GM20431 (cell line): ENCODE data around the gene PLA2G4D.

ENCODE experiments used
- in situ Hi-C: fragments of 300-500 bp; cut with MseI, MboI; formaldehyde crosslinking; loops from one replicate; pipeline ENCODE4 v1.15.0; 2020; ENCODE audit warnings: low sequenced_read_pairs; ENCODE audit not compliant: unreplicated experiment

PLA2G4D gene, protein sequence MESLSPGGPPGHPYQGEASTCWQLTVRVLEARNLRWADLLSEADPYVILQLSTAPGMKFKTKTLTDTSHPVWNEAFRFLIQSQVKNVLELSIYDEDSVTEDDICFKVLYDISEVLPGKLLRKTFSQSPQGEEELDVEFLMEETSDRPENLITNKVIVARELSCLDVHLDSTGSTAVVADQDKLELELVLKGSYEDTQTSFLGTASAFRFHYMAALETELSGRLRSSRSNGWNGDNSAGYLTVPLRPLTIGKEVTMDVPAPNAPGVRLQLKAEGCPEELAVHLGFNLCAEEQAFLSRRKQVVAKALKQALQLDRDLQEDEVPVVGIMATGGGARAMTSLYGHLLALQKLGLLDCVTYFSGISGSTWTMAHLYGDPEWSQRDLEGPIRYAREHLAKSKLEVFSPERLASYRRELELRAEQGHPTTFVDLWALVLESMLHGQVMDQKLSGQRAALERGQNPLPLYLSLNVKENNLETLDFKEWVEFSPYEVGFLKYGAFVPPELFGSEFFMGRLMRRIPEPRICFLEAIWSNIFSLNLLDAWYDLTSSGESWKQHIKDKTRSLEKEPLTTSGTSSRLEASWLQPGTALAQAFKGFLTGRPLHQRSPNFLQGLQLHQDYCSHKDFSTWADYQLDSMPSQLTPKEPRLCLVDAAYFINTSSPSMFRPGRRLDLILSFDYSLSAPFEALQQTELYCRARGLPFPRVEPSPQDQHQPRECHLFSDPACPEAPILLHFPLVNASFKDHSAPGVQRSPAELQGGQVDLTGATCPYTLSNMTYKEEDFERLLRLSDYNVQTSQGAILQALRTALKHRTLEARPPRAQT

DNA sequence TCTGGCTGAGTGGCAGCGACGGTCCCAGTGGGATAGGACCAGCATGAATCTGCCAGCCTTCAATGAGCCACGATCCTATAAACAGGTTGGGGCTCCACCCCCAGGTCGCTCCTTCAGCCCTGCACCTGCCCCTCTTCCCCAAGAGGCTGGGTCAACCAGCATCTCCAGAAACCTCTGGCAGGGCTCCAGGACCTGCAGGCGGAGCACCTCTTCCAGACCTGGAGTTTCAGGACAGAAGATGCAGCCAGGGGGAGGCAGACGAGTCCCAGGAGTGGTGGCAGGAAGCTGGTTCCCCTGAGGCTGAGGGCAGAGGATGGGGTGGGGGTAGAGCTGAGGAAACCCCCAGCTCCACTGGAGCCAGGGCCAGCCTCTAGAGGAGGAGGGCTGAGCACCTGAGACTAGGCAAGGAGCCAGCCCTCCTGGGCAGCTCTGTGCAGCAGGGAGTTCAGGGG lies at the start of gene PLA2G4D:
PLA2G4D (minus strand) TSS at position 51 of the 452 bp plus-strand sequence. CDS start 103 bp downstream, outside the sequence.
- in situ Hi-C loops = no loop called here

DNA sequence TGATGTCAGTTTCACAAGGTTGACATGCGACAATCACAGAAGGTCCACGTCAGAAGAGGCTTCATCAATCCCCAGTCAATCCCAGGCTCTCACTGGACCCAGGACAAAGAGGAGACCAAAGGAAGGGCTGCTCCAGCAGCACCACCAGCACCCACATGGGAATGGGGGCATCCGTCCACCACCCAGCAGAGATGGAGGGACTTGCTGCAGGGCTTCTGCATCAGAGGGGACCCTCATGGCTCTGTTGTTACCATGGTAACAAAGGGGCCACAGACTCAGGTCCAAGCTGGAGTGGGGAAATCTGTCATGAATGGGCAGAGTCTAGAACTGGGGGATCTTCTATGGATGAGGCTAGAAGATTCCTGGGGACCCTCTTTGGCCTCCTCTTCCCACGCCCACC lies 49.0 kb upstream of the PLA2G4D start:
- in situ Hi-C loops = loop anchor here (25.0 kb wide), 1 partner anchor 156 kb away; no protein-coding TSS in a partner anchor

DNA sequence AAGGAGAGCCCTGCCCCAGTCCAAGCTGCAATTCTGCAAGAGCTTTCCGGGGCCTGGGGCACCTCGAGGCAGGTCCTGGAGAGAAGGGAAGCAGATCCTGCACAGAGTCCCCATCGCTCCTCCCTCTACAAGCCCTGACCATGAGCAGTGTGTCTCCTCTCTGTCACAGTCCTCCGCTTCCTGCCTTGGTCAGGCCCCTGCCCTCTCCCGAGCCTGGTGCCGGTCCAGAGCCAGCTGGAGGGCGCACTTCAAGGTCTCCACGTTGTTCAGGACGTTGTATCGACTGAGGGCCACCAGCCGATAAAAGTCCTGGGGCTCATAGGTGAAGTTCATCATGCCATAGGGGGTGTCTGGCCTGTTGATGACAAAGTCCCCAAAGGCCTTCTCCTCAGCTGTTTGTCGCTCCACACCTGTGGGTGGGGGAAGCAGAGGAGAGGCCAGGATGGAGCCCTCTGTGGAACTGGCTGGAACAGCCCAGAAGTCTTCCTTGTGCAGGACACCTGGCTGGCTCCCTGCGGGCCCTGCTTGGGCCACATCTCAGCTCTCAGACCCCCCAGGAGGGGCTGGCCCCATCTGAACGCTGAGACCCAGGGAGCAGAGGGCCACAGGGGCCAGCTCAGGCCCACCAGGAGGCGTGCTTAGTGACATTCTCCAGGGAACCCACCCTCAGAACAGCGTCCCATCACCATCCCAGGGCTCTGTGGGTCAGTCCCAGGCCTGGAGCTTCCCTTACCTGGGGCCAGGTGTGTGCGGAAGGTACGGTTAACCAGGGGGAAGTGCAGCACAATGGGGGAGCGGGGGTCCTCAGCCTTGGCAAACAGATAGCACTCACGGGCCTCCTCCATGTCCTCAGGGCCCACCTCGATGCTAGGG lies 47.7 kb upstream of the PLA2G4D start:
- in situ Hi-C loops = loop anchor here (25.0 kb wide), 1 partner anchor 155 kb away; no protein-coding TSS in a partner anchor

DNA sequence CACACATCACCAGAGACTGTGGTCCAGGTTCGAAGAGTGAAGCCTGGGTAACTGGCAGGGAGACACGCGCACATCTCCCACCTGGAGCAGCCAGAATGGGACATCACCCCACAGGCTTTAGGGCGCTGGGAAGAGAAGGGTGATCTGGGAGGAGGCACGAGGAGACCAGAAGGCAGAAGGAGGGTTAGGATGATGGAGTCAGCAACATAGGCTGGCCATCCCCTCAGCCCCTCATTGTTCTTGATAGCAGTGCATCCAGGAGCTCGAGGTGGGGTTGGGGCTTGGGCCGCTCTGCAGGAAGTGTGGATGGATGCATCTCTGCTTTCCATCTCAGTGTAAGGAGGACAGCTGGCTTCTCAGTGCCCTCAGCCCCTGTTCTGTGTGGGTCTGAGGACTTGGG lies 46.9 kb upstream of the PLA2G4D start:
- in situ Hi-C loops = loop anchor here (25.0 kb wide), 1 partner anchor 154 kb away; no protein-coding TSS in a partner anchor

DNA sequence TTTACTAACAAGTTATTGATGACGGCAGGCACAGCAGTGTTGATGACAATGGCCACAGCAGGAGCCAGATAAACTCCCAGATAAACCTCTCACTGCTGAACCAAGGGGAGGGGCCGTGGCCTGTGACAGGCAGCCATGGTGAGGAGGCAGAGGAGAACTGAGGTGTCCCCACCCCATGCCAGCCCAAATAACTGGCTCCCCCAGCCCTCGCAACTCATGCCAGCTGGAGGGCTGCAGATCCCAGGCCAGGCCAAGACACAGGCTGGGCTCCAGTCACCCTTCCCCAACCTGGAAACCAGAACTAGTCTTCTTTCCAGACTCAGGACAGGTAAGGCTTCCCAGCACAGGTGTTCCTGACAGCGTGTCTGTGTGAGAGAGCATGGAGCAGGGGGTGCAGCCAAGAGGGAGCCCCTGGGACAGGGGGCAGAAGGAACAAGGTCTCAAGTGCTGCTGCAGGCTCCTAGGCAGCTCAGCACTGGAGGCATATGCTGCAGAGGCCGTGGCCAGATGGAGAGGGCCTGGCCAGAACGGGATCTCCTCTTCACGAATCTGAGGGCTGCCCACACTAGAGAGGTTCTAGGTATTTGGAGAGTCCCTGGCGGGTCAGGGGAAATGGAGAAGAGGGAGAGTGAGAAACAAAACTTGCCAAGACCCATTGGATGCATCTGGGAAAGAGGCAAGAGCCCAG lies 46.2 kb upstream of the PLA2G4D start:
- in situ Hi-C loops = loop anchor here (25.0 kb wide), 1 partner anchor 153 kb away; no protein-coding TSS in a partner anchor

DNA sequence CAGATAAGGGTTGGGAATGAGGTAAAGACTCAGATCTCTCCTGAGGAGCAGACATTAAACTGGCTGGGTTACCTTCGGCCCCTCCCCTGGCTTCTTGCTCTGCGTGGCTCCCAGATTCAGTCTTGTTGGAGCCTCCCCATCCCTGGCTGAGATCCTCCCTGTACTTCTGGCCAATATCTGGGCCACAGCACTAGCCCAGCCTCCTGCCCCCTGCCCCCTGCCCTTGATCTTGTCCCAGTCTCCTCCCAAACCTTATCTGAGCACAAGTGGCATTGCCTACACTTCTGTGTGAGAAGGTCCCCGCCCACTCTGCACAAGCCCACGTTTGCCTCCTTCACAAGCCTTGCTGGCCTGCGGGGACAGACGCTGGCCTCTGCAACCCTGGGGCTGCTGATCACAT lies 45.2 kb upstream of the PLA2G4D start:
- in situ Hi-C loops = loop anchor here (10.0 to 25.0 kb wide), 2 partner anchors 75 to 152 kb away; no protein-coding TSS in a partner anchor

DNA sequence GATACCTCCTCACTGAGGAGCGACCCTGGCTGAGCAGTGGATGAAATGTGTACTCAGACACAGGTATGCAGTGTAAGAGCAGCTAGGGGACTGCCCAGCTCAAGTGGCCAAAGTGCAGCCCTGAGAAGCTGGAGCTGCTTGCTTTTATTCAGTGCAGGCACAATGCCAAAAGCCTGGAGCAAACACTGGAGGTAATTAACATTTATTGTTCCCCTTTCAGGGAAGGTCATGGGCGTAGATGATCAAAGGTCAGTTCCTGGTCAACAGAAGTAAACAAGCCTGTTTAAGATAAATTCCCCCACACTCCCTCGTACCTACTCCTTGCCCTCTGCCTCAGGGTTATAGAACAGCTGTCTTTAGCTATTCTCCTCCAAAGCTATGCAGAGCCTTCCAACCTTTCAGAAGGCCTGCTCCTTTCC lies 44.6 kb upstream of the PLA2G4D start:
- in situ Hi-C loops = loop anchor here (10.0 to 25.0 kb wide), 2 partner anchors 74 to 152 kb away; no protein-coding TSS in a partner anchor

DNA sequence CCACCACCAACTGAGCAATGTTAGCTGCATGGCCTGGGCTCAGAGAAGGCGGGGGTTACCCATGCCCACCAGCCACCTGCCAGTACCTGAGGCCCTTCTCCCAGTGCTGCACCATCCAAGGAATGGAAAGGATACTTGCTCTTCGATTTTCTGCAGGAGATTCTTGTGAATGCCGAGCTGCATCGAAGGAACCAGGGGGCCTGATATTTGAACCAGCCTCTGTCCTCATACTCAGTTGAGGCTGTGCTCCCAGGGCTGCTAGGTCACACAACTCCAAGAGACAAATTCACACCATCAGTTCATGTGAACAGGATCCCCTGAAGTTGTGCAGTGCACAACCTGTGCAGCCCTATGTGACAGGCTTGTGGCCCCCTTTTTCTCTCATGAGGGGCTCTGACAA lies 44.0 kb upstream of the PLA2G4D start:
- in situ Hi-C loops = loop anchor here (10.0 to 25.0 kb wide), 2 partner anchors 74 to 151 kb away; no protein-coding TSS in a partner anchor

DNA sequence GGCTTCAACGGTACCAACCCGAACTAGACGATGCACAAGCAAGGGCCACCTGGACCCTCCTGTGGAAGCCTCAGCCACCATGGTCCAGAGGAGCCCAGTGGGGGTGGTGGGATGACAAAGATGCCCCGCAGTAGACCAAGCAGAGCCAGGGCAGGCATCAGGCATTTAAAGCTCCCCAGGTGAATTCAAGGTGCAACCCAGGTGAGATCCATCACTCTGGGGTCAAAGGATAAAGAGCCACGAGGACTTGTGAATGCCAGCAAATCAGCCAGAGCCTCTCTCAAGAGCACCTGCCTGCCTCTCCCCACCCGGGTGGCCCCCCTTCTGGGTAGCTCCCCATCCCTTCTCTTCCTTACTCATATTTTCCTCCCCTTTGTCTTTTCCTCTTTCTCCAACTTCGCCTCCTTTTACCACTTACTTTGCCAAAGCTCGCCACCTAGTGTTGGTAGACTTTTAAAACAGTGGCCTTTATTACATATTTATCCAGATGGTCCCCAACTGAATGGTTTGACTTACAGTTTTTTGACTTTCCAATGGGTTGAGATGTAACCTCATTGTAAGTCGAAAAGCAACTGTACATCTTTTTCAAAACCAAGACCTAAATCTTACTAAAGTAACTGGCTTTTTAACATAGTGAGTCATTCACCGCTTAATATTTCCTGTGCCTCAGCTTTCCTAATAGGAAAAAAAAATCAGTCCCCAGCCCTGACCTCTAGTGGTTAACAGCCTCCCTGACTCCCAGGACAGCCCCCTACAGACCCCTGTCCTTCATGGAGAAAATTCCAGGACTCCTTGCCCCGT lies 43.3 kb upstream of the PLA2G4D start:
- in situ Hi-C loops = loop anchor here (10.0 to 25.0 kb wide), 2 partner anchors 73 to 150 kb away; no protein-coding TSS in a partner anchor

DNA sequence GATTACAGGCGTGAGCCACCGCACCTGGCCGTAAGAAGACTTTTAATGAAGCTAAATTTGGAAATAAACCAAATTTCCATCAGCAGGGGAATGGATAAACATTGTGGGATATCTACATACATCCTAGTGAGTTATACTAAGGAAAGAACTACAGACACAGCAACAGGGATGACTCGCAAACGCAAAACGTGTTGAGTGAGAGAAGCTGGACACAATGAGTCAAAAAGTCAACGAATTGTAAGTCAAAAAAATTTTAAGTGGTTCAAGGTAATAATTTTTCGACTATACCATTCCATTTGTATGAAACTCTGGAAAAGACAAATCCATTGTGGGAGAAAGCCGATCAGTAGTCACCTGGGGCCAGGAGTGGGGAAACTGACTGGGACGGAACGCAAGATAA lies 42.2 kb upstream of the PLA2G4D start:
- in situ Hi-C loops = loop anchor here (10.0 to 25.0 kb wide), 2 partner anchors 72 to 149 kb away; no protein-coding TSS in a partner anchor

DNA sequence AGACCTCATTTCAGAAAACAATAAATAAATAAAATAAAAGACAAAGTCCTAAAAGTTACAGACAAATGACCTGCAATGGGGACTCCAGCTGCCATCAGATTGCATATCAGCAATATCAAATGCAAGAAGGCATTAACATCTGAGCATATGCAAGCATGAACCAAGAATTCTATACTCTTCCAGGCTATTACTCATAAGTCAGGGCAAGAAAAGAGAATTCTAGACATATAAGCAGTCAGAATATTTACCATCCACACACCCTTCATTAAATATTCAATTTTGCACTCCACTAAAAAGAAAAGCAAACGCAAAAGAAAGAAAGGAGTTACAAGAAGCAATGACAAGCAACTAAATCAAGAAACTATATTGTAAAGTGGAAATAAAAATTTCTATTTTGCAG lies 41.0 kb upstream of the PLA2G4D start:
- in situ Hi-C loops = loop anchor here (10.0 to 25.0 kb wide), 2 partner anchors 71 to 148 kb away; no protein-coding TSS in a partner anchor

DNA sequence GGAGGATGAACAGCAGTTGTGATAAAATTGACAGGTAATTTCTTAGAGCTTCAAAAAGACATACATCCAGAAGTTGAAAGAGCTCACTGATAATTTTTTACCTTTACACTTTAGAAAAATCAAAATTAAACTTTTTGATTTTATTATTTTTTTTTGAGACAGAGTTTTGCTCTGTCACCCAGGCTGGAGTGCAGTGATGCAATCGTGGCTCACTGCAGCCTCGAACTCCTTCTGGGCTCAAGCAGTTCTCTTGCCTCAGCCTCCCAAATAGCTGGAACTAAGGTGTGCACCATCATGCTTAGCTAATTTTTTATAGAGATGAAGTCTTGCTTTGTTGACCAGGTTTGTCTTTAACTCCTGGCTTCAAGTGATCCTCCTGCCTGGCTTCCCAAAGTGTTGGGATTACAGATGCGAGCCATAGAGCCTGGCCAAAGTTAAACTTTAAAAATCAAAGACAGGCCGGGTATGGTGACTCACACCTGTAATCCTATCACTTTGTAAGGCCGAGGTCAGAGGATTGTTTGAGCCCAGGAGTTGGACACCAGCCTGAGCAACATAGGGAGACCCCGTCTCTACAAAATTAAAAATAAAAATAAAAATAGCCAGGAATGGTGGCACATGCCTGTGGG lies 40.4 kb upstream of the PLA2G4D start:
- in situ Hi-C loops = loop anchor here (10.0 to 25.0 kb wide), 2 partner anchors 70 to 147 kb away; no protein-coding TSS in a partner anchor

DNA sequence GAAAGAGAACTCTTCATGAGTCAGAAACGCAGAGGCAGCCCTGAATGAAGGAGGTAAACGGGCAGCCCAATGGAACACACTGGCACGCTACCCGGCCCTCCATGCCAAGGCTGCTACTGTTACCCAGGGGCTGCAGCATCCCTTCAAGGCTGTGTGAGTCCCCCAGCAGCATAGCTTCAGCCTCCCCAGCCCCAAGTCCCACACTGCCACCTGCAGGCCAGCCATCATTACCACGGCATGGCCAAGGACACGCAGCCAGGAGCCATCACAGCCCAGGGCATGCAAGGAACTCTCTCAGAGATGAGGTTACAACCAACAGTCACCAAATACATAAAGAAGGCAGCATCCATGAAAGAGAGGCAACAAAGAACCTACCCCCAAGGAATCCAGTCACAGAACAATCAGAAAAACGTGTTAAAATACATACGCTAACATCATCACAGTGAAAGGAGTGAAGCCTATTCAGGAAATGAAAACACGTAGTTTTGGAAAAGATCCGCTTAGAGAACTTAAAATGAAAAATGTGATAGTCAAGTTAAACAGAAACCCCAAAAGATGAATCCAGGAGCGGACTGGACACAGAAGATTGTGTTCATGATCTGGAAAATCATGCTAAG lies 39.6 kb upstream of the PLA2G4D start:
- in situ Hi-C loops = loop anchor here (10.0 to 25.0 kb wide), 2 partner anchors 69 to 147 kb away; no protein-coding TSS in a partner anchor

DNA sequence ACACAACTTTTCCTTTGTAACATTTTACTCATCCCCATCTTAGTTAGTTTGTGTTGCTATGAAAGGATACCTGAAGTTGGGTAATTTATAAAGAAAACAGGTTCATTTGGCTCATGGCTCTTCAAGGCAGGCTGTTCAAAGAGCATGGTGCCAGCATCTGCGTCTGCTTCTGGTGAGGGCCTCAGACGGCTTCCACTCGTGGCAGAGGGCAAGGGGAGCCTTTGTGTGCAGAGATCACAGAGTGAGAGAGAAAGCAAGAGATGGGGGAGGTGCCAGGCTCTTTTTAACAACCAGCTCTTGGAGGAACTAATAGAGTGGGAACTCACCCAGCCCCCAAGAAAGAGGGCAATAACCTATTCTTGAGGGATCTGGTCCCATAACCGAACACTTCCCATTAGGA lies 39.0 kb upstream of the PLA2G4D start:
- in situ Hi-C loops = loop anchor here (10.0 to 25.0 kb wide), 2 partner anchors 69 to 146 kb away; no protein-coding TSS in a partner anchor

DNA sequence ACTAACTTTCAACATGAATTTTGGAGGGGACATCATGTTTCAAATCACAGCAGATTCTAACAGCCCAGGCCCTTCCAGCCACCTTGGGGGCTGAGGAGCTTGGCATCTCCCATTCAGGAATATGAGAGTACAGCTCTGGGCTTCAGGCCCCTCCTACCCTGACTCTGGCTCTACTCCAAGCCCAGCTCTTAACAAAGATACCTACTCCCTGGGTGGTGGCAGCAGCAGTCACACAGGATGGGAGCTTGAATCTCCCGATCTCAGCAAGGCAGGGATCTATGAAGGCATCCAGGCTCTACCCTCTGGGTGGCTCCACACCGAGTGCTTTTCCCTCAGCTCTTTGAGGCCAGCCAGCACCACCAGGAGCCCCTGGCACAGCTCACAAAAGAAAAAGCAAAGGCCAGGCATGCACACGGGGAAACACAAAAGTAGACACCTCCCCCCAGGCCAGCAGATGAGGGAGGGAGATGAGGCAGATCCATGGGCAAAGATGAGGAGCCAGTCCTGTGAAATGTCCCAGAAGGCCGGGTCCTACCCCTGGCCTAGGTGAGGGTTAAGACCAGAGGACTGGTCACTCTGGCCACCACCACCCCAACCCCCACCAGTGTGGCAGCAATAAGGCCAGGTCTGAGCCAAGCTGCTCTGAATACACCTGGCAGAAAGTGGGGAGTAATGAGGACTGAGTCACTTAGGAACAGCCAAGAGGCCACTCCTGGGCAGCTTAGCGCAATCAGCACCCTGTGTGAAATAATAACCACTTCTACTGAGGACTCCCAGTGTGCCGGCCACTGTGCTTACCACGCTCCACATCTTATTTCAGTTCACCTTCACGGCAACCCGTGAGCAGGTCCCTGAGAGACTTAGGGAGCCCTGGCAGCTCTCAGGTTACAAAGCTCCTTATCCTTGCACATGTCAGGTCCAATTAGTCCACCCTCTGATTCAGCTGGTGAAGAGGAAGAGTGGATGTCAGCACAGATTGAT lies 37.8 kb upstream of the PLA2G4D start:
- in situ Hi-C loops = loop anchor here (10.0 to 25.0 kb wide), 2 partner anchors 67 to 145 kb away; no protein-coding TSS in a partner anchor
